HG03378 (cell line): ENCODE results near the gene RNGTT.

Source experiments
- ATAC-seq: cut with Tn5 transposase; IDR thresholded peaks from one replicate; pipeline ENCODE4 v1.9.1; 2021; ENCODE audit warnings: mild to moderate bottlenecking, moderate library complexity; ENCODE audit not compliant: unreplicated experiment

RNGTT gene

DNA sequence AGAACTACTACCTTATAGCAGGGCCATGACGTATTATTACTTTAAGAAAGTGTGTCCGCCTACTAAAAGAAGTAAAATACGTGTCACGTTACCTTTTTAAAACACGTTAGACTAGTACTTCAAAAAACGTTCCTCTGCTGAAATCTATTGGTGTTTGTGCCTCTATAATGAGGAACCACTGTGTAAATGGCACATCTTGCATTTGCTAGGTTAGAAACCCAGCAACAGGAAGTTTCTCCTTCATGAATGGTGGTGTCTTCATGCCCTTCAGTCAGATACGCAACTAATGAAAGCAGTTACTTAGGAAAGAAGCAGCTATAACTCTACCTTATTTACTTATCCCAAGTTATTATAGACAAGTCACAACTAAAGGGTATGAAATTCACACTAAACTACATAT lies 343.5 kb downstream of the RNGTT start:
- ATAC-seq = no peak

DNA sequence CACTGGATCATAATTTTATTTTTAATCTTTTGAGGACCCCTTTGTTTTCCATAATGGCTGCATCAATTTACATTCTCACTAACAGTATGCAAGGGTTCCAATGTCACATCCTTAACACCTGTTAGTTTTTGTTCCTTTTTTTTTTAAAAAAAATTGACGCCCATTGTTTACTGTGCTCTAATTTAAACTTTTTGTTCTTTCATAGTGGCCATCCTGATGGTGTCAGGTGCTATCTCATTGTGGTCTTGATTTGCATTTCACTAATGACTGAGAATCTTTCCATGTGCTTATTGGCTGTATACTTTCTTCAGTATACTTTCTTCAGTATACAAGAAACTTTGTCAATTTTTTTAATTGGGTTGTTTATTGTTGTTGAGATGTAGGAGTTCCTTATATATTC lies 347.0 kb downstream of the RNGTT start:
- ATAC-seq = peak; percentile 49

DNA sequence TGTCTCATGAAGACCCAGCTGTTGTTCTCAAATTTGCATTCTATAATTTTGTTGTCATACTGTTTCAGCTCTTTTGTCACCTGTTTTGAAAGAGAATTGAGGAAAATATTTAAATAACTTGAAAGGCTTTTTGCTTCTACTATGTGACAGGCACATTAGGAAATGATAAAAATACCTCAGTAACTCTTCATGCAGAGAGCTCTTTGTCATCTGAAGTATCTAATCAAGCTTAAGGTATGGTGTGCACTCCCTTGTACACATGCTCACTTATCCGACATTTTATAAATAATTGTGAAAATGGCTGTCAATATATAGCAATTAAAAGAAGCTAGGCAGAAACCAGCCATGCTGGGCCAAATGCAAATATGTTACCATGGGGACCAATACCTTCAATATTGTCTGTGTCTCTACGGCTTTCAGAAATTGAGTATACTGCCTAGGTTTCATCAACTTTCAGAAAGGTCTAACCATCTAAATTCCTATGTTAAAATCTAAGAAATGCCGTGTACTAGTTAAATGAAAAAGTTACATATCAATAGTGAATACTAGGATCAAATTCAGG lies 349.0 kb downstream of the RNGTT start:
- no peak for ATAC-seq

DNA sequence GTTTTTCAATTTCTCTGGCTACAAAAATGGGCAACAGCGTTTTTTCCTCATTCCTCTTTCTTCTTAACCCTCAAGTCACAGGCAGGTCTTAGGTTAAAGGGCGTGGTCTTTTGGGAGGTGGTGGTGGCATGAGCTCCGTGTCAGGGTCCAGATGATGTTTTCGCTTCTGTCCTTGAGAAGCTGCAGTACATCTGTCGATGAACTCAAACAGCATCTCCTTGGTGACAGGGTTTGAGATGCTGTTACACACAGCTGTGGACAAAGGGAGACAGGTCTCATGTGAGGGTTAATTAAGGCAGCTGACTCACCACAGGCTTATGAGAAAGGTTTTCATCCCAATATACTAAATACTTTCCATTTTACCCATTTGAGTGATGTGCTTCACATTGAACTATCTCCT lies 350.8 kb downstream of the RNGTT start:
- no peak for ATAC-seq

DNA sequence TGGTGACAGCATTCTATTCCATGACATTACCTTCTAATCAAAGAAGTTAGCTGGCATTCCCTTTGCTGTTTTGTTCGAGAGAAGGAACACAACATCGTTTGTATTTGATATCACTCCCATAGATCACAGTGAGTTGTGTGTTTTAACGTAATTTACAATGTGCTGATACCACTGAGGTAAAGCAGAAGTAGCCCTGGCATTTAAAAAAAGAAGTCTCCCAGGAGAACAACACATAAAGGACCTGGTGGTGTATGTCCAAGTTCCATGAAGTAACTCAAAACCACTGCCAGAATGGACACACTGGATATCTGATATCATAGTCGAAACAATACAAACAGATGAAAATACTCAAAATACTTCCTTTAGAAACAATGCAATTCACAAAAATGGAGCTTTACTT lies 351.7 kb downstream of the RNGTT start:
- ATAC-seq = no peak

DNA sequence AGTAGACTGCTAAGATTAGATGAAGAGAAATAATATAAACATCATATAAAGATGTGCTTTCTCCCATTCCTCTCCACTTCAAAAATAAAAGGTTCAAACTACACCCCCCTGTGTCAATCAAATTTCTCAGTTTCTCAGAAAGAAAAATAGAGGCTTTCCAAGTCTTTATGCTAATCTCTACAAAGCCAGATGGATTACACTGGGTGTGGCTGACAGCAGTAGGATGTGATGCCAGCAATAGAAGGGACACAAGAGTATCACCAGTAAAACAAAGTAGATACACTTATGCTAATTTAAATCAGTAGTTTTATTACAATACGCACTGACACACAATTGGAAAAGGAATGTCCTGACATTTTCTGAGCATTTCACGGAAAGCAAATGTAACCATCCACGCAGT lies 353.4 kb downstream of the RNGTT start:
- ATAC-seq = no peak

DNA sequence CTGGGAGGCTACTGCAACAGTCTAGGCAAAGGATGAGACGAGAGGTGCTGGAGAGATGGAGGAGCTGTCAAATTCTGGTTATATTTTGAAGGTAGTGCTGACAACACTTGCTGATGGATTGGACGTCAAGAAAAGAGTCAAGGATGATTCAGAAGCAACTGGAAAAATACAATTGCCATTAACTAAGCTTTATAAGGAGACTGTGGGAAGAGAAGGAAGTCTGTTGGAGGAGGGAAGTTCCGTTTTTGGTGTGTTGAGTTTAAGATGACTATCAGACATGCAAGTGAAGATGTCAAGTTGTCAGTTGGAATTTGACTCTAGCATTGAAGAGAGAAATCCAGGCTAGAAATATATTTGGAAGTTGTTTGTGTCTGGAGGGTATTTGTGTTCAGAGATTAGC lies 358.1 kb downstream of the RNGTT start:
- ATAC-seq = no peak

DNA sequence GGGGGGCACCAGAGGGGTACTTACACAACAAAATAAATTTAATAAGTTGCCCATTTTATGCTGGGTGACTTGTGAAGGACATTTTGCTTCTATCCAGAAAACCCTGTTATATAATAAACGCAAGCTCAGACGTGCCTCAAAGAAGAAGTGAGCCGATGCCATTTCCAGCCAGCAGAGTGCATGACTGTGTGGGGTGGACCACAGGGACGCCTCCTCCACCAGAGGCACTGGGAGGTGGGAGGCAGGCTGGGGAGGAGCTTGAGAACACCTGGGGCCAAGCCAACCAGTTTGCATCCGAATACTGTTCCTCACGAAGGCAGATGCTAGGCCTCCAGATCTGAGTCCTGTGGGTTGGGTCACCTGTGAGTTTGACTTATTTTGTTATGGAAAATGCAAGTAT lies 363.8 kb downstream of the RNGTT start:
- ATAC-seq = no peak

DNA sequence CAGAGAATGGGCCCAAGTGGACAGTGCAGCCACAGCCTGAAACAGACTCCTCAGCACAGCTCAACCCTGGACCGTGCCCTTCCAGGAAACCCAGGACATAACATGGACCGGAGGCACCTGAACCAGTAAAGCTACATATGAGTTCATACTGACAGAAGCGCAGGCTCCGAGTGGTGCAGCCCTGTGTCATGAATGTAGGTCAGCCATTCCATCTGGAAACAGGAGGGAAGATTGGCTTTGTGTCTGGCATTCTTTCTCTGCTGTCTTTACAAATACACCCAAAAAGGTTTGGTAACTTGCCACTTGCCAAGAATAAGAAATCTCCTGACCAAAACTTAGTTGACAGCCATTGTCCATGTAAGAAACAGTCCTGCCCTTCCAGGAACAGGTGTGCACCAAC lies 366.6 kb downstream of the RNGTT start:
- ATAC-seq = no peak

DNA sequence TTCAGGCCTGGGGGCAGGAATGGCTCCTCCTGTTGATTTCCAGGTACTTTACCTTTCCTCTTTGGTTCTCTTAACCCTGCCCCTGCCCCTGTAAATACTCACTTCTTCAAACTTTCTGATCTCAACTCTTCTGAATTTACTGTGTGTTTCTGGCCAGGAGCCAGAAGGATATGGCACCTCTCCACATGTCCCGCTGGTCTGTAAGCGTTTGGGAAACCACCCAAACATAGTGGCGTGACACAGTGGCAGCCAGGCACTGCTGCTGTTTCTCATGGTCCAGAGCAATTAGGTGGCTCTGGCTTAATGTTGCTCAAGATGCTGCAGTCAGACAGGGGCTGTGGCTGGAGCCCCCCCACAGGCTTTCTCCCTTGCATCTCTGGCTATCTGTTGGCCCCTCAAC lies 374.5 kb downstream of the RNGTT start:
- no peak for ATAC-seq

DNA sequence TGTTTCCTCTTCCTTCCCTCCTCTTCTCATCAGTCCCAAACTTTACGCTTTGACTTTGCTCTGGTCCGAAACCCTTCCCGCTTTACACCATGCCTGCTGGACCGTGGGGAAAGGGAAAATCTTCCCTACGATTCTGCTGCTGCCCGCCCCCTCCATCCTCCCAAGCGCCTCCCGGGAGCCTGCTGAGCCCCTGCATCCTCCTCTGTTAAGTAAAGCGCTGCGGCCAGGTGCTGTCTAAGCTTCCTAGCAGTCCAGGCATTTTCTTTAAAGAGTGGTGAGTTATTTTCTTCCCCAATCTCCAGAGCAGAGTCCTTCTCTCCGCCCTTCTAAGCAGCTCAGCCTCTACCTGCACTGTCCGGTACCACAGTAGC lies 376.3 kb downstream of the RNGTT start:
- ATAC-seq = no peak

DNA sequence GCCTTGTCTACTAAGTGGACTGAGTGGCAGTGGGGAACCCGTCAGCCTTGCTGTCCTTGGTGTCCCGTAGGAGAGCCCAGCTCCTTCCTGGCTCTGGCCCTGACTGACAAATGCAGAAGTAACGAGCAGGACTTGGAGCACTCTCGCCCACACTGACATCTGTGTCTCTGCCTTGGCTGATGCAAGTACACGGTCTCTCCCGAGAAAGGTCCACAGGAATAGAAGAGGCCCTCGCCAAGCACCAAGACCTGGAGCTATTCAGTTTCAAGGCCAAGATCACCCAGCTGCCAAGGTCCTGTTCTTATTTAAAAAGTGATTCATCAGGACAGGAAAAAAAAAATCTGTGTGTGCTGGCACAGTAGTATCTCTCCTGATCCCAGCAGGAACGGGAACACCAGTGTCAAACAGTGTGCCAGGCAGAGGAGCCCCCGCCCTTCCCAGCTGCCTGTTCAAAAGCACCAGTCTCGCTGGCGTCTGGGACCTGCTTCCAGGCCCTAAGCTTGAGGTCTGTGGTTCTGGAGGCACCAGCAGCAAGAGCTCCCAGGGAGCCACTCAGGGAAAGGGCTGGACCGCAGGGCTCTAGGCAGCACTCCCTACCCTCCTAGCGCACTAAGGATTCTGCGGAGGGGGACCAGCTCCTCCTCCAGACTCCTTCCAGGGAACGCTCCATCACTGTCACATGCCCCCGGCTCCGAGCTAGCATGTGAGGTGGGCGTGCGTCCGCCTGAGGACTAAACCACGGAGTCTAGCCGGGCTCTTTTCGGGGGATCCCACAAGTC lies 376.9 kb downstream of the RNGTT start:
- ATAC-seq = no peak

DNA sequence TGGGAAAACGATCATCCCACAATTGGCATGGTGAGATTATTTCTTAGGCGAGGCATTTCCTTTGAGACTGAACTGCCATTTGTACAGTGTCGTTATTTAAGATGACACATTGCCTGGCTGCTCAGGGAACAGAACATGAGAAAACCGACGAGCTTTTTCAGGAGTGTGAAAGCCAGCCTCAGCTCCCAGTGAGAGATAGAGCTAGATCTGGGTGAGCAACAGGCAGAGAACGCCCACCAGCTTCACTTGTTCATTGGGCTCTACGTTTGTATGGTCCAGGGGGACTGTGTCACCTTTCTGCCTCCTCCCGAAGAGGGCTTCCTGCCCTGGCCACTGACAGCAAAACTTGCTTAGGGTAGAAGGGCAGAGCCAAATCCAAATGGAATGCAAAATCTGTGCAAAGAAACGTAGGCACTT lies 378.1 kb downstream of the RNGTT start:
- no peak for ATAC-seq

DNA sequence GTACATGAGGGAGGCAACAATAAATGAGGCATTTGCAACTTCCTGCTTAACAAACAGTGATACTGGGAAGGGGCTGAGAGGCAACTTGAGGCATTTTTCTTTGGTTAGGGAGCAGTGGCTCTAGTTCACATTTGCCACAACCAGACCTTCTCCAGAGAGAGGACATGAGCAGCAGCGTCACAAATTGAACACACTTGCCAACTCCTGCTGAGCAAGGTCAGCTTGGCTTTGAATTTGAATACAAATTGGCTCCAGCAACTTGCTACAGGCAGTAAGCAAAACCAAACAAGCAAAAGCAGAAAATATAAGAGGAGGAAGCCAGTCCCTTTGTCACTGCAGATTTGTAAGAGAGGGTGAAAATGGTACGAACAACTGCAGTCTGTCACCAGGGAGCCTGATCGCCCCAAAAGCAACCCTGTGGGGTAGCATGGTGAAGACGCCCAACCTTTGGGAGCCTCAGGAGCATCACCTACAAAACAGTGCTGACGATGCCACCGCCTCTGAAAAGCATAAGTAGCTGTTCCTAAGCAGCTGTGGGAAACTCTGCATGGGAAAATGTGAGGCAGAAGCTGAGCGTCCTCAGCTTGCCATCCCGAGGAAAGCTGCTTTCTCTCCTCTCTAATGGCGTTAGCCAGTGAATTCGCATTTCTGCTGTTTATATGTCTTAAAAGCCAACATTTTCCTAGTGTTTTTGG lies 378.7 kb downstream of the RNGTT start:
- ATAC-seq = no peak

DNA sequence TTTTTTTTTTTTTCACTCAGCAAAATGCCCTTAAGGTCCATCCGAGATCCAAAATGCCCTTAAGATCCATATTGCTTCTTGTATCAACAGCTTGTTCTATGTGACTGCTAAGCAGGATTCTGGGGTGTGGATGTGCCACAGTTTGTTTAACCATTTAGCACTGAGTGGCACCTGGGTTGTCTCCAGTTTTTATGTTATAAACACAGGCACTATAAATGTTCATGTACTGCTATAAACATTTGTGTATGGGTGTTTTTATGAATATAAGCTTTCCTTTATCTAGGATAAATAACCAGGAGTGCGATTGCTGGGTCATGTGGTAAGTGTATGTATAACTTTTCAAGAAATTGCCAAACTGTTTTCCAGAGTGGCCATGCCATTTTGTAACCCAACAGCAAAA lies 386.0 kb downstream of the RNGTT start:
- no peak for ATAC-seq

DNA sequence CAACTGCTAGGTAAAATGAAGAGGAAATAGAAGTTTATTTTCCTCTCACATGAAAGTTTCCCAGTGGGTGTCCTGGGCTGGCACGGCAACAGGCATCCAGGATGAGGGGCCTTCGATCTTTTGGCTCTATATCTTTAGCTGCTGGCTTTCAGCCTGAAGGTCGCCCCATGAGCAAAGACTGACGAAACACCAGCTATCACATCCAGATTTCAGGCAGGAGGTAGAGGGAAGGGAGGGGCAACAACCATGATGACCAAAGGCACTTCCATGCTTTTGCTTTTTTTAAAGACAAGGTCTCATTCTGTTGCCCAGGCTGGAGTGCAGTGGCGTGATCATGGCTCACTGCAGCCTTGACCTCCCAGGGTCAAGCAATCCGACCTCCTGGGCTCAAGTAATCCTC lies 387.9 kb downstream of the RNGTT start:
- no peak for ATAC-seq

DNA sequence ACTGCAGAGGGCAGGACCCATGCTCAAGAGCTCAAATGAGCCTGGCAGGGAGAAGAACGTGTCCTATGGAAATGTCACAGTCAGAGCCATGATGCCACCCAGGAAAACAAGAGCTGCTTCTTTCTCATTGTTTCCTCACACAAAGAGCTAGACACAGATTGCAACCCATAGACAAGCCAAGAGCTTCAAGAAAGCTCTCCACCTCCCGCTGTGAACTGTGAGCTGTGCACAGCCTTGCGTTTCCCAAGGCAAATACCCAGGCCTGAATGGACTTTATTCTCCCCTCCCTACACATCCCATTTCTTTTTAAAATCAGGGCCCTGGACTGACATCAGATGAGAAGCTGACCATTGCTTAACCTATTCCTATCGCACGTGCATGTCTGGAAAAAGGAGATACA lies 388.8 kb downstream of the RNGTT start:
- no peak for ATAC-seq

DNA sequence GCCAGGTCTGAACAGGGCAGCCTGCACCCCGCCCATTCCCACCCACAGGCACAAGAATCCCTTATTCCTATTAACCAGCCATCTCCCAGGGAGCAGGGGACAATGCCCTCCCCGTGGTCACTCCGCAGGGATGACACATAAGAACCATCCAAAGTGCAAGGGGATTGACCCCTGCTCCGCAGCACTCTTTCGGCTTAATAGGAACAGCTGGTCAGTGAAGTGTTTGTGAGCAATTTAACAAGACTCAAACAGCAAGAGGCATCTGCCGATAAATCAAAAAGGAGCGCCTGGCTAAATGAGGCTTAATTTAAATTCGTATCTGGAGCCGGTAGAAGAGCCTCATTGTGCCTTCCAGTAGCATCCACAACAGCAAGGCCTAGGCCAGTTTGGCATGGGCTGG lies 389.4 kb downstream of the RNGTT start:
- no peak for ATAC-seq

DNA sequence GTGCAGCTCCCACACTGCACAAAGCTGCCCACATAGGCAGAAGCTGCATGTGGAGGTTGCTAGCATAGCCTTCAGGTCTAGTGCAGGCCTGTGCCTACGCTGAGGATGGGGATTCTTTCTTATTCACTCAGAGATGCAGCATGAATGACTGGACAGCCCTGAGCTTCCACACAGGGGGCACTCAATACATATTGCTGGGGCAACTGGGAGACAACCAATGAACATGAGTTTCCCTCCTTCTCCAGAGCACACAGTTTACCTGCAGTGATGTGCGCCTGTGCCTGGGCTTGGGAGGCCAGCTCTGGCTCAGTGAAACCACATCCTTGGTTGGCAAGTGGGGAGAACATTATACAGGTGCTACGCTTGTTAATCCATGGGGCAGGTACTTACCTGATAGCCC lies 389.9 kb downstream of the RNGTT start:
- ATAC-seq = no peak

DNA sequence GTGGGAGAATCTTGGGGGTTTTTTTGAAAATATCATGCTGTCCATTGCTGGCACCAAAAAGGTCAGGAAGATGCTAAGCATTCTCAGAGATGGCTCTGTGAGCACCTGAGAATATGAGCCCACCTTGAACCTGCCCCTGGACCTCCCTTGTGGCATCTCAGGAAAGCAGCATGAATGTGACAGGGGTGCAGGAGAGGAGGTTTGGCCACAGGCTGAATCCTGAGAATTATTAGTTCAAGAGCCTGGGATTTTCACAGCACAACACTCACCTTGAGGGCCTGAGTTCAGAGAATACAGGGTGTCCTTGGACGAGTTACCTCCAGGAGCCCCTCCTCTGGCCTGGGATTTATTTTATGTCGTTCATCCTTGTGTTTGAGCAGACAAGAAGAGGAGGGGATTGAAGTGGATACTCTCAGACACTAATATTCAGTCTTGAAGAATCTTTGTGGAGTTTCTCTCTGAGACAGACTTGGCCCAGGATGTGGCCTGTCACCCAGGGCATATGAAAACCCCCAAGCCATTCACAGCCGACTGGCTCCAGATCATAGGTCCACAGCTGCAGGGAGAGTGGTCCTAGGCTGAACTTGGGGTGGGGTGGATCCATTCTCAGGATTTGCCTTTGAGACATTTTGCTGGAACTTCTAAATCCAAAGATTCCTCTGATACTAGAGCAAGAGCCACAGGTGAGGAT lies 390.8 kb downstream of the RNGTT start:
- no peak for ATAC-seq

DNA sequence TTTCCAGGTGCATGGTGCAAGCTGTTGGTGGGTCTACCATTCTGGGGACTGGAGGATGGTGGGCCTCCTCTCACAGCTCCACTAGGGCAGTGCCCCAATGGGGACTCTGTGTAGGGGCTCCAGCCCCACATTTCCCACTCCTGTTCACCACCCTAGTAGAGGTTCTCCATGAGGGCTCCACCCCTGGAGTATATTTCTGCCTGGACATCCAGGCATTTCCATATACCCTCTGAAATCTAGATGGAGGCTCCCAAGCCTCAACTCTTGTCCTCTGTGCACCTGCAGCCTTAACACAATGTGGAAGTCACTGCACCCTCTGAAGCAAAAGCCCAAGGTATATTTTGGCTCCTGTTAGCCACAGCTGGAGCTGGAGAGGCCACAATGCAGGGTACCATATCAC lies 393.5 kb downstream of the RNGTT start:
- ATAC-seq = no peak

DNA sequence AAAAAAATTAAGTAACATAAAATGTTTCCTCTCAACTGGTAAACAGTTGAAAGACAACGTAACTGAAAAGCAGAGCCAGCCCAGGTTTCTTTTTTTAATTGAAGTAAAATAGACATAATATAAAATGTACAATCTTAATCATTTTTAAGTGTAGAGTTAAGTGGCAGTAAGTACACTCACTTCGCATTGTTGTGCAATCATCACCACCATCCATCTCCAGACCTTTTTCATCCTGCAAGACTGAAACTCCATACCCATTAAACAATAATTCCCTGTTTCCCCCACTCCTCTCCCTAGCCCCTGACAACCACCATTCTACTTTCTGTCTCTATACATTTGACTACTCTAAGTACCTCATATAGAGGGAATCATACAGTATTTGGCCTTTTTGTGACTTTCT lies 395.7 kb downstream of the RNGTT start:
- ATAC-seq = no peak
